Medulla oblongata (tissue), 1 donor: ENCODE data around the gene AGPAT4.

Experiments used
- DNase-seq: peaks from one replicate; pipeline ENCODE4 v3.0.0-alpha.2; 2015; ENCODE audit errors: extremely low spot score

The AGPAT4 gene

DNA sequence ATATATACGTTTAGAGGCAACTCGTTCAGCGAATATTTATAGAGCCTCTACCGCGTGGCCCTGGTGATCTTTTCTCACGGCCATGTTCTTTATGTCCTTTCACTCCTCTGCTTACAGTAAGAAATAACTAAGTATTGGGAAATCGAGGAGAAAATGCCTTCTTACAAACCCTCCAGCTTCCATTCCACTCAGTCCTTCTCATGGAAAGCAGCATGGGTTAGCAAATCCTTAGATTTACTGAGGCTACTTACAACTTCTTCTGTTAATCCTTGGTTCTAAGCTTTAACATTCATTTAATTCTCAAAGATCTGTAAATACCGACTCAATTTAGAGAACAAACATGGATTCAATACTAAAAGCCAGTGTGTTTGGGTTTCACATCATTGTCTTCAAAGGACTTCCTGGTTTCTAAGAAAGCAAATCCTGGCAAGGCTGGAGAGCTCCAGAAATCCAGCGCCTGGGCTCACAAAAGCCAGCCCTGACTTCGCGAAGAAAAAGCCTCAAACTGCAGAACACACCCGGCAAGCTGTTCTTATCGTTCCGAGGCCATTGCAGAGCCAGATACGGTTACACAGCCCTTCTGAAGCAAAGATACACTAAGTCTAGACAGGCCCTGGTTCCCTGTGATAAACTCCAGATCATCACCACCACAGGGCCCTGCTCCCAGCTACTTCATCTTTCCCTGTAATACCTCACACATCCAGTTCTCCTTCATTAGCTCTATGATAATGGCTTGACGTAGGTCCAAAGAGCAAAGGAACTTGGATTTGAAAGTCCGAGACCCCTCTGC lies 19.2 kb downstream of the AGPAT4 start:
- DNase-seq, result peak; percentile 54

DNA sequence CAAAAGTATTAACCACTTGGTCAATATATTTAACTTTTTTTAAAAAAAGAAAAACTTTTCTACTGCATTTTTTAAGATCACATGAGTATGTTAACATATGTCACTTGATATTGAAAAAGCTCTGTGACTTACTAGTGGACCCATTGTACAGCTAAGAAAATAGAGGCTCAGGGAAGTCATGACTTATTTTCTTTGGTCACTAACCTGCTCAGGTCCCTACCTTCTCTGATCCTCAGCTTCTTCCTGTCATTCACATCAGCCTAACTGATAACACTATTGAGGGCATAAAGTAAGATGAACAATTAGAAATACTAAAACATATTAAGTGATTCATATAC lies 19.8 kb downstream of the AGPAT4 start:
- DNase-seq, result no peak

DNA sequence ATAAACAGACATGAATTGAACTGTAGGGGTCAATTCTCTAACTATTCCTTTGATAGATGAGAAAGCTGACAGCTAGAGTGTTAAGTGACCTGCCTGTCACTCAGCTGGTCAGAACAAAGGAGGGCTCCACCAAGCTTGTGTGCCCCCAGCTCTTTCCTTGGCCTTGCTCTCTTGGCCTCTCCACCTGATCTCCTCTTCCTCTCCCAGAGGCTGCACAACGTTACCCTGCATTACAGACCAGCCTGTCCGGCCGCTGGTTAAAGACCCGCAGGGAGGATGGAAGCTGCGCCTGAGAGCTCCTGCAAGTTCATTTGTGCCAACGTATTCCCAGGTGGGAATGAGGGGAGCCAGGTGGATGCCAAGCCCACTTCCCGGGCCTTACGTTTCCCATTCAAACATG lies 22.5 kb downstream of the AGPAT4 start:
- DNase-seq, result no peak

DNA sequence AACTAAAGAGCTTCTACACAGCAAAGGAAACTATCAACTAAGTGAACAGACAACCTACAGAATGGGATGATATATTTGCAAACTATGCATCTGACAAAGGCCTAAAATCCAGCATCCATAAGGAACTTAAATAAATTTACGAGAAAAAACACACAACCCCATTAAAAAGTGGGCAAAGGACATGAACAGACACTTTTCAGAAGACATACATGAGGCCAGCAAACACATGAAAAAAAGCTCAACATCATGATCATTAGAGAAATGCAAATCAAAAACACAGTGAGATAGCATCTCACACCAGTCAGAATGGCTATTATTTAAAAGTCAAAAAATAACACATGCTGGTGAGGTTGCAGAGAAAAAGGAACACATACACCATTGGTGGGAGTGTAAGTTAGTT lies 24.5 kb downstream of the AGPAT4 start:
- no peak for DNase-seq

DNA sequence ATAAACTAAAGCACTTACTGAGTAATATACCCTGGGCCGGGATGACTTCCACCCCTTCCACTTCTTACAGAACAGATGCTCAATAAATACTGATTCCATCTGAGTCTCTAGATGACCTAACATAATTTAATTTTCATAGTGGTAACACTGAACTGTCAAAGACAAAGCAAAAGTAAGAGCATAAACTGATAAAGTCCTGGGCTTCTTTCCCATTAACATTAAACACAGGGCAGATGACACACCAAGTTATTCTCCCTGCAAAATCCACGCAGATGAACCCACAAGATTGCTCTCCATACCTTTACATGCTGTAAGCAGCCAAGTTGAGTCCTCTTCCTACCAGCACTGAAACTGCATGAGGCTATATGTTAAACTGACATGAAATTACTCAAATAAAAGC lies 27.1 kb downstream of the AGPAT4 start:
- DNase-seq, result no peak

DNA sequence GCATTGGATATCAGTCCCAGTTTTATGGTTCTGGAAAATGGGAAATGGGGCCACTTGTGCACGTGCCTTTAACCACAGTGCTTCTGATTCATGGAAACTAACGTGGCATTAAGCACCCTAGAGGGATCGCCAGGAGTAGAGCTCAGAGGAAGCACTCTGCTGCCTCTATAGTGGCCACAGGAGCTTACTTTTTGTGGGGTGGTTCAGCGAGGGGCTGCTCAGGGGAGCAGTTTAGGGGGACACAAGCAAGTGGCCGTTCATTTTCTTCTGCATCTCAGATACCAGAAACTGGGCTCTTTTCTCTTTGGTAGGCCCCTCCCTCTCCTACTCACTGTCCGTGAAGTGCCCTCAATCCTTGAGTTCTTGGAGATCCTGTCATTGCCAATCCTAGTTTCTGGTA lies 28.5 kb downstream of the AGPAT4 start:
- DNase-seq, result no peak

DNA sequence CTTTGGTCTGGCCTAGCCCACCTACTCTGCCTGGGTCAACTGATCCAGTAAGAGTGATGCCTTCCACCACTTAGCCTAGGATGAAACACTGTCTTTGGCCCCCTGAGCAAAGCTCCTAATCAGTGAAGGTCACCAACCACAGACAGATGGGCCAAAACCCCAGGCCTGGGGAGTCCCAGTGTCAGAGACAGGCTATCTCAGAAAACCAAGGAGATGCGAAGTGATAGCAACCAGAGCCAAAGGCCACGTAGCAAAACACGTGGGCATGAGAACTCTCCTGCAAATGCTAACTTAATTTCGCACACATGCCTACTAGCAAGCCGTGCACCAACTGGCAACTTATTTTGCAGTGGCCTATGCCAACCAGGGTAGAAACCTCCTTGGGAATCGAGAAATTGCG lies 29.1 kb downstream of the AGPAT4 start:
- DNase-seq, result no peak

DNA sequence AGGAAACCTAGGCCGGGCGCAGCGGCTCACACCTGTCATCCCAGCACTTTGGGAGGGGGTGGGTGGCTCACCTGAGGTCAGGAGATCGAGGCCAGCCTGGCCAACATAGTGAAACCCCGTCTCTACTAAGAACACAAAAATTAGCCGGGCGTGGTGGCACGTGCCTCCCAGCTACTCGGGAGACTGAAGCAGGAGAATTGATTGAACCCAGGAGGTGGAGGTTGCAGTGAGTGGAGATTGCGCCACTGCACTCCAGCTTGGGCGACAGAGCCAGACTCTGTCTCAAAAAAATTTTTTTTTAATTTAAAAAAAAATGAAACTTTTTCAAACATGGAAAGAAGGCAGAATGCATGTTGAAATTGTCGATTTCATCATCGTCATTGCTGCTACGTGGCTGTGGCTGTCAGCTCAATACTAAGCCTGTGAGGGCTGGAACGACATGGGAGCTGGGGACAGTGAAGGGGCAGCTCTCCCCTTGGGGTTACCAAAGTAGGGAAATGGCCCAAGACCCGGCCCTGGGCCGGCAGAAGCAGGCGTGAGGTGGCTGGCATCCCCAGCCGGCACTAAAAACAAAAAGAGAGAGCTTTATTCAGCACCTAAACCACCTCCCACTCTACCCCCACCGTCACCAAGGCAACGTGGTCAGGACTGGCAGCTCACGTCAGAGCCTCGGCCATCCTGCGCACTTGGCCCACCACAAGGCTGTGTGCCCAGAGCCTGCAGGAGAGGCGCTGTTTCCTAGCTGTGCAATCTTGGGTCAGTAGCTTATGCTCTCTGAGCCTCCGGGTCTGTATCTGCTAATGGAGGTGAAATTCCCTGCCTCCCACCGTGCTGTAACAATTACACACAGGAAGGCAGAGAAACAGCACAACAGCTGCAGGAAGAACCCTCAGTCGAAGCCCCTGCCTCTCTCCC lies 30.8 kb downstream of the AGPAT4 start:
- no peak for DNase-seq

DNA sequence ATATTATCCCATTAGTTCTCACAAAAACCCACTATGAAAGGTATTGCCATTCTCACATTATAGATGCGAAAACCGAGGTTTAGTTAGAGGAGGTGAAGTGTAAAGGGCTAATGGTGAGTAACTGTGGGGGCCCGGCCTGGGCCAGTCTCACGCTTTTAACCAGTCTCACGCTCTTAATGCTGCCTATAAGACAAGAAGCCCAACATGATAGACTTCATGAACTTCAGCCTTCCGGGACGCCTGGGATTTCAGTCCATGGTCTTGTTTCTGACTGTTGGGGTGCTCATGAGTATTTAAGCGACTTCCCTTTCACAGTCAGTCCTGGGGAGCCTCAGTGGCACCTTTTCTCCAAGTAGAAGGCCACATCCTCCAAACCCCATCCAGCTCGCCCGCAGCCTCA lies 31.7 kb downstream of the AGPAT4 start:
- no peak for DNase-seq

DNA sequence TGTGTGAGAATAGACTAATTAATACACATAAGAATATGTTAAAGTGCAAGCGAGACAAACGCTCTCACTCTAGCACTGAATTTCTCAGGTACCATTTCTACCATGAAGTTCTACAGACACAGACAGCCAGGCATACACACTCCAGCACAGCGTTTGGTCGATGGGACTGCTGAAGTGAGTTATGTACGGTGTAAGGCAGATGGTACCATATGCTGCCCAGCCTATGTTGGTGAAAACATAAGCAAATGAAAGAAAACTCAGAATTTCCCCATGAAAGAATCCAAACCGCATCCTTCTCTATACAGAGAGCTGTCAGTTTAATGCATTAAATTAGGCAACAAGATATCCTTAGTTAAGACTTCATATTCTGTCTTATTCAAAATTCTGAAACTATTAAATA lies 34.9 kb downstream of the AGPAT4 start:
- DNase-seq, result no peak

DNA sequence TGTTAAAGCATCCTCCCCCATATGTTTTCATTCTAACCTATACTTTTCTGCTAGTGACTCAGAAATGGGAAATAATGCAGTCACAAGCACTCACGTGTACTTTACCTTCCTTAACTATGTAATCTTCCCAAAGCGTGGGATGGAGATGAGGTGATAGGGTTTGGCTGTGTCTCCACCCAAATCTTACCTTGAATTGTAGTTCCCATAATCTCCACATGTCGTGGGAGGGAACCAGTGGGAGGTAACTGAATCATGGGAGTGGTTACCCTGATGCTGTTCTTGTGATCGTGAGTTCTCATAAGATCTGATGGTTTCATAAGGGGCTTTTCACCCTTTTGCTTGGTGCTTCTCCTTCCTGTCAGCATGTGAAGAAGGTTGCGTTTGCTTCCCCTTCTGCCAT lies 35.4 kb downstream of the AGPAT4 start:
- no peak for DNase-seq

DNA sequence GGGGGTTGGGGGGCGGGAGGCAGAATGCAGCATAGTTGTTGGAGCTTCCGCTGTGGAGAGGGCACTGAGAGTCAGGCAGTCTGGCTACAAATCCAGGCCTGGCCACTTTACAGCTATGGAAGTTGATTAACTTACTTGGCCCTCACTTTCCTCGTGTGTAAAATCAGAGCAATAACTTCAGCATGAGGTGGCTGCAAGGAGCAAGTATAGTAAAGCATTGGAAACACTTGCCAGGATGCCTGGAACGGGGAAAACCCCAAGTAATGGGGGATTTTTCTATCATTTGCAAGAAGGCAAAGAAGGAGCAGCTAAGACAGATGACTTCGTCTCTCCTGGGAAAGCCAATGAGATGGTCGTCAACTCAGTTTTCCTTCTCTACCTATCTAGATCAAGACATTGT lies 35.8 kb downstream of the AGPAT4 start:
- DNase-seq, result no peak

DNA sequence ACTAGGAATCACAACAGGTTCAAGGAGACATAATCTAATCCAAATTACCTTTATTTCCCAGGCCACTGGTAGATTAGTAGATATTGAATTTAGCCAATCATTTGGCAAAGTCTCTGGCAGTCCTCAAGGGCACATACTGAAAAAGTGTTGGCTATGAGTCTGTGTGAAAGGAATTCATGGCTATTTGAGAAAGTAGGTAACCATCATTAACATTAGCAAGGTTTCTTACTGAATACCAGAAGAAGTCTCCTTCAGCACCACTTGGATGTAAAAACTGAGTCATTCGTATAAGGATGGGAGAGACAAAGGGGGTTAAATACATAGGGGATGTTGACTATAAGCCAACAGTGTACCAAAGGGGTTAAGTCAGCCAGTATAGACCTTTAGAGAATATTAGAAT lies 36.7 kb downstream of the AGPAT4 start:
- no peak for DNase-seq

DNA sequence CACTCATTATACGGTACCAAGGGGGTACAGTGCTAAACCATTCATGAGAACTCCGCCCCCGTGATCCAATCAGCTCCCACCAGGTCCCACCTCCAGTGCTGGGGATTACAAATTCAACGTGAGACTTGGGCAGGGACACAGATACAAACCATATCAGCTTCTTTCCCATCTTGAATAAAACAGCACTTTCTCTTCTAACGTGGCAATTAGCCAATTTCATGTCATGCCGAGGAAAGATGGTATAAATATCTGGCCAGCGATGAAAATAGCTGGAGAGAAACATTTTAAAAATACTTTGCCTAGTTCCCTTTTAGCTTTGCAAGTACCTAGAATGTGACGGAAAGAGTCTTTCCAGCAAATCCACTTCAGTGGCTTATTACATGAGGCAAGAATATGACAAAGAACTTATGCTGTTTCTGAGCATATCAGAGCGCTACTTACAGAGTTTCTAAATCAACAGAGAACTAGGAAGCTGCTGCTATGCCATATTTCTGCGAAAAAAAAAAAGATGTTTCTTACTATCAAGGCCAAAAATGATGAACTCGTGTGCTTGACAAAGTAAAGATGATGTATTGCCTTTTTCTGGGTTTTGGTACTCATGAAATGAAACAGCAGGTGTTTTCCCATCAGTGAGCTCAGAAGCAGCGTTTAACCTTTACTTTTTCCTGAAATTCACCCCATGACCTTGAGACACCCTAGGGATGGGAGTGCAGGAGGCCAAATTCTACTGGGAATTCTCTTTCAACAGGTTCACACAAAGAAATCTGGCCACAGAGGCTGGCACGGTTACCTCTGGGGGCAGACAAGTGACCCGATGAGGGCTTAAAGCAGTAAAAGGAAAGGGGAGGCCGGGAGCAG lies 37.9 kb downstream of the AGPAT4 start:
- DNase-seq, result no peak

DNA sequence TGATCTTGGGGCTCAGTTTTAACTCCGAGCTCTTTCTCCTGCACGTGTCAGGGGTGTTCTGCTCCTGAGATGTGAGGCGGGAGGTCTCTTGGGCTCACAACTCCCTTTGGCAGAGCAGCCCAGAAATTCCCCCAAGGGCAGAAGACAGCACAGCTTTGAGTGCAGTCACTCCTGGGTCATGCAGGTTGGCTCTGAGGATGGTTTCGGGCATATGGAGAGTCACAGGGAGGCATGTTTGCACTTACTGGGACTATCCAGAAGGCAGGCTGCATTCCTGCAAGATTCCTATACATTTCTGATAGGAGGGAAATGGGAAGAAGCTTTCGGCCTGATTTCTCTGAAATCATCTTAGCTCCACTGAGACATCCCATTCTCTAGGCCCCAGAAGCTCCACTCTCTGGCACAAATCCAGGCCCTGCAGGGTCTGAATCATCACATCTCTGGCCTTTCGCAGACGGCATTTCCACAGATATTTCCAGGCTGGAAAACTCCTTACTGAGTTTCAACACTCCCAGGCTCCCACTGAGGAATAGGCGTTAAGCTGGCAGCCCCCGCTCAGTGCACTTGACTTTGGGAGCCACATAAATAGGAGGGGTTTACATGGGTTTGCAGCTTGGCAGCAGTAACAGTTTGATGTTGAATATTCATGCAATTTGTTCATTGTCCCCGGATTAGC lies 39.7 kb downstream of the AGPAT4 start:
- peak; percentile 70 for DNase-seq

DNA sequence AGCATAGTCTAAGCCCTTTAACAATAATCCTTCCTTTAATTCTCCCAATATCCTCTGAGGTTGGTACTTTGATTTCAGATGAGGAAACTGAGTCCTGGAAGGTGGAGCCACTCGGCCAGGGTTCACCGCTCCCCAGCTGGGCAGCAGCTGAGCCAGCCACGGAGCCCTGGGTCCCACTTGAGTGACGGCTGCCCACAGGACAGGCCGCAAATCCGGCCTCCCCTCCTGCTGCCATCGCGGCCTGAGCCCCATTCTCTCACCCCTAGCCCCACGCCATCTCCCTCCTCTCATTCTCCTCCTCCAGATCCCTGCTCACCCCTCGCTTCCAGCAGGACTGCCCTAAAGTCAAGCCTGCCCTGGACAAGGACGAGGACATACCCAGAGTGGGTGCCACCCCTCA lies 41.4 kb downstream of the AGPAT4 start:
- no peak for DNase-seq

DNA sequence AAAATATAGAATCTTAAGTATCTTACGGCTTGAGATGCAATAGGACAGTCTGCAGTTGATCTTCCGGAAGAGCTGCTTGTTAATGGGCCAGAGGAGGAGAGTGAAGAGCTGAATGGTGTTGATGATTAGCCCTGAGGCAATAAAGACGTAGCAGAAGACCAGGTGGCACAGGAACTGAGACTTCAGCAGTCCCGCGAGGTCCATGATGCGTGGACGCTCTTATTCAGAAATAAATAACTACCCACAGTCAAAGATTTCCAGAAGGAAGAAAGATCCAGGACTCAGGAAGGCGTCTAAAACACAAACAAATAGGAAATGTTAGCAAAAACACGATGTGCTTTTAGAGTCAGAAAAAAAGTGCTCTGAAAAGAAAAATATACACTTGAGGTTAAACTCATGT lies 41.9 kb downstream of the AGPAT4 start:
- DNase-seq, result no peak

DNA sequence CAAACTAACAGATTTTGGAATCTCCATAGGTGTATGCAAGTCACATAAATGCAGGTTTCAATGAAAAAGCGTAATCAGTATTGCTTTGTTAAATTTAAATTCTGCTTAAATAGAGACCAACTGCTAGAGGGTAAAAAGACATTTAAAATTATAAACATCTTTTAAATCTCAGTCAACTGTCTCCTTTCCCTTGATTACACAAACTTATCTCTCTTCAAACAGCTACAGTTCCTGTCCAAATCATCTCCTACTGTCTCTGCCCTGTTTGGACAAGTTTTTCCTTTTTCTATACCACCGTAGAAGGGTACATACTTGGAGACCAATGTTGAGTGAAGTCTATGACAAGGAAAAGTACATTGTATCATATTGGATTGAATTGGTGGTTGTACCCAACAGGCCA lies 43.5 kb downstream of the AGPAT4 start:
- no peak for DNase-seq

DNA sequence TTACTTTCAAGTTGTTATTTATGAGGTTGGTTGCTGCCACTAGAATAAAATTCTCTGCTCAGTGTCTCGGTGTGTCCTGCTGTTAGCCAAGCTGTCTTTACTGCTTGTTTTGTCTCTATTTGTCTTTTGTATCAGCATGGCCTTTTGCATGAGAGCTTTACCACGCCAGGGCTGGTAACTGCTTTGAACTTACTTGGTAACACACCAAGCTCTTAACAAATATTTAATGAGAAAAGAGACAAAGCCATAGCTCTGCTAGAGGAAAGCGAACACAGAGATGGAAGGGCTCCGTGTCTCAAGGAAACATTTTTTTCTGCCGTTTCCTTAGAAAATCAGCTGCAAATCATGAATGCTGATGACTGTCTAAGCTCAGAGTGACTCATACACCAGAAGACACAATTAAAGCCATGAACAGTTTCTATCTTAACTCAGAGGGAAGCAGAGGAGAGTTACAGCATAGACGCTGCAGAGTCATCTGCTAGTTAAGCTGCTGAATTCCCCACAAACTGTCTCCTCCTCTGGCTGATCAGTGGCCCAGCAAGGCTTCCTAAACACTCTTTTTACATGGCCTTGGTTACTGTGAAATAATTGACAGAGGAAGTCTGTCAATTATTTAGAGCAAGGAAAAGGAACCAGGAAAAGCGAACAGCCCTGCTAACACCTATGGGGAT lies 44.8 kb downstream of the AGPAT4 start:
- no peak for DNase-seq

DNA sequence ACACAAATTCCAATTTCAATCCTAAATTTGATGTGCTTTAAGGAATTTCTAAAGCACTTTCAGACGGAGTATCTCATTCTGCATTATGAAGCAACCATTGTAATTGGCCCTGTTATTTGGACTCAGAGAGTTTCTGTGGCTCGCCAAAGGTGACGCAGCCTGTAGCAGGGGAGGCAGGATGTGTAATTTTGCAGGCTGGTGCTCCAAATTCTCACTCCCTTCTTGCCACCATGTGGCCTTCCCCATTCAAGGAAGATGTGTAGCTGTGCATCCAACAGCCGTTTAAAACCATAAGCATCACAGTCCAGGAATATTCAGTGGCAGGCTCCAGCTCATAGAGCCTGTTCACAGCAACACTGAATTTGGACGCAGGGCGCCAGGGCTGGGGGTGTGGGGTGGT lies 45.8 kb downstream of the AGPAT4 start:
- DNase-seq, result no peak
